Measurements from ENCODE around the gene MAP4K5.

Gene MAP4K5

DNA sequence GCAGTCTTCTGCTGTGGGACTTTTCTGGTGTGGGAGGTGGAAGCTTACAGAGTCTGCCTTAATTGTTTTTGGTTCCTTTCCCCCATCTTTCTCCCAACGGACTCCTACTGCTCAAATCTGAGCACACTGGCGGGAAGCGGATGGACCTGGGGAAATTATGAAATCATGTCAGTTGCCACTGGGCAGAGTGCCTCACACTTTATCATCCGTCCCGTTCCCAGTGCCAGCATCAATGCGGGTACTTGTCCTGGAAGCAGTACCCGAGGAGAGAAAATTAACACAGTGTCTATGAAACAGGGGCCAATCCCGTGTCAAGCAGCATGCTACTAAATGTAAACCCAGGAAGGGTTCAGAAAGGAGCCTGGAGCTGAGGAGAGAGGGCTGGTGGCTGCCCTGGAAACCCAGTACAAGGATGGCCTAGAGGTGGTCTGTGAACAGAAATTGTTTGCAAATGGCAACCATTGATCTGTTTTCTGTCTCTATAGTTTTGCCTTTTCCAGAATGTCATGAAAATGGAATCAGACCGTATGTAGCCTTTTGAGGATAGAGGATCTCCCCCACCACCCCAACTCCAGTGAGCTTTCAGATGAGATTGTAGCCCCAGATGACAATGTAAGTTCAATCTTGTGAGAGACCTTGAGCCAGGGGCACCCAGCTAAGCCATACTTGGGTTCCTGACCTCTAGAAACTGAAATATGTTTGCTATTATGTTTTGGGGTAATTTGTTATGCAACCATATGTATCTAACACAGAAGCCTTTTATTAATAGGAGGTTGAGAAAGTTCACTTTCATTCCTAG, 134.8 kb downstream of the MAP4K5 start:
- DNase-seq = no peak

DNA sequence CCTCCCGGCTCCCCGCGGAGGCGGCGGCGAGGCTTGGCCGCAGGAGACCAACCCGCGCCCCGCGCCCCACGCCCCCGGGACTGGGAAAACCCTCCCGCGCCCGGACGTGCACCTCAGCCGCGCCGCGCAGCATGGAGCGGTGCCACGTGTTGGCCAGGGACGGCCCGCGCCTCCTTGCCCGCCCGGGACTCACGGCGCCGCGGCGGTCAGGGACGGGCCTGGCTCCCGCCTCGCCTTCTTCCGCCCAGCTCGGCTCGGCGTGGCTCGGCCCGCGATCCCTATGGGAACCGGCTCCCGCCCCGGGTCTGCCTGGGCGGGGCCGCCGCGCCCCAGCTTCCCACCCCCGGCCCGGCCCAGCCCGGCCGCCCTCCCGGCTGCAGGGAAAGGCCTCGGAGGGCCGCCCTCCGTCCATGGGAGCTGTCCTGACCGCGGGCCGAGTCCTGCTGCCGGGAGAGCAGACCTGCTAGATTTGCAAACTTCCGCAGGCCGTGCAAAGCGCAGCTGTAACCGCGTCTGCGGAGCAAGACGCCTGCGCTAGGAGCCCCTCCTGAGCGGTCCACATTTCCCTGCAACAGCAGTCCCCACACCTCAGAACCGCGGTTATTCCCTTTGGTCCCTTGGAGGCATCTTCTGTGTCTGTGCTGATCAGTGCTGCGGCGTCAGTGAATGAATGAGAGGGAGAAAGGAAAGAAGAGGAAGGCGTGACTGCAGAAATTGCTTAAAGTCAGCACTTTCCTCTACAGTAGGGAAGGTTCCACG, 135.6 kb downstream of the MAP4K5 start, which contains the start of gene CDKL1:
TSS of gene CDKL1 (minus strand) at position 251 of the 759 bp plus-strand sequence. CDS start 1,013 bp downstream, outside the sequence.
- DNase-seq = no peak

DNA sequence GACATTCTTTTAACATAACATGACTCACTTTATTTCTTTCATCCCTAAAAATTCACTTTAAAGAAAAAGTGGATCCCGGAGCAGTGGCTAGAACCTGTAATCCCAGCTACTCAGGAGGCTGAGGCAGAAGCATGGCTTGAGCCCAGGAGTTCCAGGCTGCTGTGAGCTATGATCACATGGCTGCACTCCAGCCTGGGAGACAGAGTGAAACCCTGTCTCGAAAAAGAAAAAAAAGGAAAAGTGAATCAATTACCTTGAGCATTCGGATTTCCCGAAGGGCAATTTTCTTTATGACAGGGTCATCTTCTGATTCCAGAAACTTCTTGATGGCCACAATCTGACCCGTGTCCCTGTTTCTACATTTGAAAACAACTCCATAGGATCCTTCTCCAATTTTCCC, 136.9 kb downstream of the MAP4K5 start:
- no peak for DNase-seq

DNA sequence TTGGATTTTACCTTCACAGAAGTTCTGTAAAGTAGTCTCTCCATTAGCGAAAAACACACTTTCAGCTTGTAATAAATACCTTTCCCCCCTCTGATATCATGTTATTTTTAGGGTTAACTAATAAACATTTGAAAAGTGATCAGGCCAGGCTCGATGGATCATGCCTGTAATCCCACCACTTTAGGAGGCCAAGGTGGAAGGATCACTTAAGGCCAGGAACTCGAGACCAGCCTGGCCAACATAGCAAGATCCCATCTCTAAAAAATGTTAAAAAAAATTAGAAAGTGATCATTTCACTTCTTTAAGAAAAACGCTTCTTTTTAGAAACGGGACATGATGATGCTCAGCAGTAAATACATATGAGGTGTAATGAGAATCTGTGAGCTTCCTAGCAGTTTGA, 137.7 kb downstream of the MAP4K5 start:
- no peak for DNase-seq

DNA sequence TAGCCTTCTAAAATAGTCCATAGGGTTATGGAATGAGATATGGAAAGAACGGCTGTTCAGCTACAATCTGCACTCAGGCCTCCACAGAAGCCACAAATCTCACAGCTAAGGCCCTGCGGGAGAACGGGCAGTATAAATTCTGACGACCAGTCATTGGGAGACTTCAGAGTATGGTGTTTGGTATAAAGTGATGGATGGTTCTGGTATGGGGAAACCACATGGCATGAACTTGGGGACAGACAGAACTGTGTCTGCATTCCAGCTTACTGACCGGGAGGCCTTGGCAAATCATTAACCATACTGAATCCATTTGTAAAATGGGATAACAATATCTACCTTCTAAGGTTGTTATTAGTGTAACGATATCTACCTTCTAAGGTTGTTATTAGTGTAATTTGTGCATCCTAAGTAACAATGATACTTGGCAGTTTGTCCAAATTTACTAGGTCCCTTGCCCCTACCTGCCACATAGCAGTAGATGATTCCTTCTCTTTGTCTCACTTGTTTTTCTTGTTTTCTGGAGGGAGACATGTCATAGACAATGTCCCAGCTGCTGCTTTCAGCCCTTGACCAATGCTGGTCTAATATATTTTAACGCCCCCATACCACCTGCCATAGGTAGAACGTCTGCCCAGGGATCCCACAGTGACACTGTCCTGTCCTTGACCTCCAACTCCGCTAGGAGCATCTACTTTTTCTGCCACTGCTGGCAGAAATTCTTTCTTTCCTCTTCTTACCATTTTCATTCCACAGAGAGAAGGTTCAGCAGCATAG, 142.5 kb downstream of the MAP4K5 start:
- no peak for DNase-seq

DNA sequence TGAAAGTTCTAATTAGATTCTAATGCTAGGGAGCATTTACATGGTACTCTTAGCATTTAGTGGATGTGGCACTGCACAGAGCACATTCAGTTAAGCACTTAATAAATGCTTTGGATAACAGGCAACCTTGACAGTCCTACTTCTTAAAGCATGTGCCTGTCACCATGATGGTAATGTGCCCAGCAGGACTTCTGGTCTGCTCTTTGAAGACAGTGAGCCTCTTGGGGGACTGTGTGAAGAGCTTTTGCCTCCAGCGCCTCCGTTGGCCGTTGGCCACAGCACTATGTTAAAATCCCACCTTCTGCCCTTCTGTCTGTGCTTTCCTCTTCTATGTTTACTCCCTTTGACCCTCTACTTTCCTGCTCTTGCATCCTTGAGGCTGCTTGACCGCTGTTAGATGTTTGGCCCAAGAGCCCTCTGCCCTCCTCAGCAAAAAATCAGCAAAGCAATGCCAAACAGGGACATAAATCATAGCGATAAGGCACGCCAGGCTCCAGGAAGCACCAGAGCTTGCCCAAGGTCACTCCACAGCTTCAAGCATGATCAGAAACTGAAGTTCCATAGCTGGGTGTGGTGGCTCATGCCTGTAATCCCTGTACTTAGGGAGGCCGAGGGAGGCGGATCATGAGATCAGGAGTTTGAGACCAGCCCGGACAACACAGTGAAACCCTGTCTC, 144.0 kb downstream of the MAP4K5 start:
- no peak for DNase-seq

DNA sequence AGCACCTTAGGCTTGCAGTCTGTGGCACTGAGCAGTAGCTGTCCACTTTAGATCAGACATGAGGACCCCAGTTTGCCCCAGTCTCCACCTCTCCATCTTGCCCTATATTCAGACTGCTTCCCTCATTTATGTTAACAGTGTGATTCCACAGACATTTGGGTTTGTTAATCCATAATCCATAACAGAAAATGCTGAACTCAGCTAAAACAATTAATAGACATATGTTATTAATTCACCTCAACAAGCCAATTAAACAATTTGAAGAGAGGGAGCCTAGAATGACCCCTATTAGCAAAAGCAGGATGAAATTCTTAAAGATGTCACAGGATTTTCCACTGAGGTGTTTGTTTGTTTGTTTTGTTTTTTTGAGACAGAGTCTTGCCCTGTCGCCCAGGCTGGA, 144.8 kb downstream of the MAP4K5 start:
- no peak for DNase-seq

DNA sequence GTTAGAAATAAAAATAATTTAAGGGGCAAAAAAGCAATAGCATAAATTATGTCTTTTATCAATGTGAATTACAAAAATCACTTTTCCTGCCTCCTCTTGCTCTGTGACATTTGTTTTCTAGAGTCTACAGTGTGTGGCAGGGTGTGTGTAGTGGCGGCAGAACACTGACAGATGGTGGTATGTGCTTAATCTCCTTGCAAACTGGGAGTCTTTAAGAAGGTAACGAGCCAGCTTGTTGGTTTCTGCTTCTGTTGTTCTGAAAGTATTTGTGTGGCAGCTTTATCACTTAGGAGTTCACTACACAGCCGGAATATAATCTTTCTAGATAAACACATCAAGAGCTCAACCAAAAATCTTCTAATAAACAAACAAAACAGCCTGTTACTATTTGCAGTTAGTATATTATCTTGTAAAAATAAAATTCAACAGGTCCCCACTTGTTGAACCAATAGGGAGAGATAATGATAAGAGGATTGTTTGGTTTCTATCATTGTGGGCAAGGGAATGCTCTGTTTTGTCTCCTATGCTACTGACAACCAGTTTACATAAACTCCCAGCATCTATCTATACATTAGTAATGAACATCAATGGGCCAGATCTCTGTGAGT, 148.6 kb downstream of the MAP4K5 start:
- DNase-seq = no peak

DNA sequence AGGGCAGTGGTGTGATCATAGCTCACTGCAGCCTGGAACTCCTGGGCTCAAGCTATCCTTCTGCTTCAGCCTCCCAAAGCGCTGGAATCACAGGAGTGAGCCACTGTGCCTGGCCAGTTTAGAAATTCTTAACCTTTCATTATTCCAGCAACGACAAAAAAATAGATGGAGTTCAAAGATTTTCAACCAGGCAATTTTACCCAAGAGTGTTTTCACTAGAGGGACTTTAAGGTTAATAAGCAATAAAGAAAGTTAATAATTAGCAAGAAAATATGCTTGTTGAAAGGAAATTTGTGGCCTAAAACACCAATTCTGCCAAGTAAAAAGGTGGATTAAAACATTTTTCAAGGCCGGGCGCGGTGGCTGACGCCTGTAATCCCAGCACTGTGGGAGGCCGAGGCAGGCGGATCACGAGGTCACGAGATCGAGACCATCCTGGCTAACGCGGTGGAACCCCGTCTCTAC, 150.5 kb downstream of the MAP4K5 start:
- DNase-seq = no peak

DNA sequence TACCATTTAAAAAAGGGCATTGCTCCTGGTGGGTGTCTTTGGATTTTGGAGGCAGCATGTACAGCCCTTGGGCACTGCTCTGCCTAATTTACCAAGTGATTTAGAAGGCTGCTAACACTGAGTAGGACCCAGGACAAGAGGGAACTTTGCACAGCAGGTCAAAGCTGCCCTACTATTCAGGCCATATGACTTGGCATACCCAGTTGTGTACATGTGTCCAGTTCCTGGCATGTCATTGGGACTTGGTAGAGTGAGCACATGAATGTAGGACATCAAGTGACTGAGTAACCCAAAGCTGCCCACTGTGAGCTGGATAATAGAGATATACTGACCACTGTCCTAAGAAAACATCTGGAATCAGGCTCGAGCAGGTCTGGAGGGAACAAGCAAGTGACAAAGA, 151.4 kb downstream of the MAP4K5 start:
- no peak for DNase-seq

DNA sequence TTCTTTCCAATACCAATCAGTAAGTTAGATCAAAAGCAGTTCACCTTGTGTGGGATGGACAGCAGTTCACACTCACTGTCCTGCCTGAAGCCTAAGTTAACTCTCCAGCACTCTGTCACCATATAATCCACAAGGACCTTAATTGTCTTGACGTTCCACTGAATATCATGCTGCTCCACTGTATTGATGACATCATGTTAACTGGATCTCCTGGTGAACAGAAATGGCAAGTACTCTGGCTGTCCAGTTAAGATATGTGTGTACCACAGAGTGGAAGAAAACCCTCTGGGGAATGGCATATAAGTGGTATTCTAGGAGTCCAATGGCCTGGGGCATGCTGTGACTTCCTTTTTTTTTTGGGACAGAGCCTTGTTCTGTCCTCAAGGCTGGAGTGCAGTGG, 151.9 kb downstream of the MAP4K5 start:
- DNase-seq = no peak

DNA sequence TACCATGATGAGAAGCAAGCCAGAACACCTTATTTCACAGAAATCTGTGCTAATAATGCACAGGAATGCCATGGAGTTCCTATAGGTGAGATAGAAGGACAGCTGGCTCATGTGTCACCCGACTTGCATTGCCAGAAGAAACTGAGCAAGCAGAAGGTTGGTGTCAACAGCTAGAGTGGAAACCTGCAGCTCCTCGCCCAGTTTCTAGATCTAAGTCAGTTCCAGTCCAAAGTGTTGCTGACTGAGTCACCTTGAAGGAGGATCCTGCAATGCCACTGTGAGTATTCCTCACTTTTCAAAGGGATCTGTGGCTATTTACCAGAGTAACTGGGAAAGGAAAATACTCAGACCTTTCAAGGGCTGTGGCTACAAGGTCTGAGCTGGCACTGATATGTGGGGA, 152.8 kb downstream of the MAP4K5 start:
- DNase-seq = no peak

DNA sequence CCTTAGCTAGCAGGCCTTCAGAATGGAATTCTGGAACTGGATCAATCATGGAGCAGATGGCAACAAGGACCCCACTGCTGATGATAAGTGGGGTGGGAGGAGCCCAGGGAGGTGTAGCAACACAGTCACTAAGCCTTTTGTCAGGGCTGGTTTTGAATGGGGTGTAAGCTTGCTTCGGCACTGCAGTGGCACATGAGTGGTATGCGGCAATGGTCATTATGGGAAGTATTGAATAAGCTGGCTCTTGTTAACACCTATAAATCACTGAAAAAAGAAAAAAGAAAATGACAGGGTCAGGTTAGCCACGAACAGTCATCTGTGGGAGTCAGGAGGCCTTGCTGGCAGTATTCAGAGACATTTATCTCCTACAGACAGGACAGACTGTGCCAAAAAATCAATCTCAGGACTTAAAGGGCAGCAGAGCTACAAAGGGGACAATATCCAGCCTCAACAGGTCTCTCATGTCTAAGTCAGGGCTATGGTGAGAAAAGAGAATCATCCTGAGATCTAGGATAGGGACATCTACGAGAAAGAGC, 154.8 kb downstream of the MAP4K5 start:
- no peak for DNase-seq

DNA sequence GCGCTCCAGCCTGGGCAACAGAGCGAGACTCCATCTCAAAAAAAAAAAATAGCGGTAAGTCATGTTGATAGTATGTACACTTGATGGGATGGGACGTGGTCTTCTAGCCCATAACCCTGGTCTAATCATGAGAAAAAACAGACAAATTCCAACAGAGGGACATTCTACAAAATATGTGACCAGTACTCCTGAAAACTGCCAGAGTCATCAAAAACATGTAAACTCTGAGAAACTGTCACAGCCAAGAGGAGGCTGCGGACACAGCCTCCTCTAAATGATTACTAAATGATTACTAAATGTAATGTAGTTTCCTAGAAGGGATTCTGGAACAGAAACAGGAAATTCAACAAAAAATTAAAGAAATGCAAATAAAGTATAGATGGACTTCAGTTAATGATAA, 156.6 kb downstream of the MAP4K5 start:
- no peak for DNase-seq

DNA sequence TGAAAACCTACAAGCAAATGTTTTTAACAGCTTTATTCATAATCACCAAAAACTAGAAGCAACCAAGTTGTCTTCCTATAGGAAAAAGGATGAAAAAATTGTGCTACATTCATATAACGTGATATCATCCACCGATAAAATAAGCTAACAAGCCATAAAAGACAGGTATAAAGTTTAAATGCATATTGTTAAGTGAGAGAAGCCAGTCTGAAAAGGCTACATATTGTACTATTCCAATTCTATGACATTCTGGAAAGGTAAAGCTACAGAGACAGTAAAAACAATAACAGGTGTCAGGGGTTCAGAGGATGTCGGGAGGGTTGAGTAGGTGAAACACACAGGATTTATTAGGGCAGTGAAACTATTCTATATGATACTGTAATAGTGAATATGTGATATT, 158.4 kb downstream of the MAP4K5 start:
- no peak for DNase-seq

DNA sequence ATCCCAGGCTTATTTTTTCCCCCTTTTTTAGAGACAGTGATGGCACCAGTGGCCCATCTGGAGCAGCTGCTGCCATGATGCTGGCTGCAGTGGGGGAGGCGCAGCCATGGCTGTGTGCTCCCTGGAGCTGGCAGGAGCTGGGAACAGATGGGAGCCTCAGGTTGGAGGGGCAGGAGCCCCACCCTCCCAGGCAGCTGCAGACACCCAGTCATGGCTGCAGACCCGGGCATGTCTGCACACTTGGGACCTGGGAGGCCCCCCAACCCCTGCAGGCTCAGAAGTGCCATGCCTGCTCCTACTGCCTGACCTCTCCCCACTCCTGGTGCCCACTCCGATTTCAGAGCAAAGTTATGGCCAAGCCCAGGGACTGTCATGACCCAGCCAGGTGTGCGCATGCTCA, 160.8 kb downstream of the MAP4K5 start:
- no peak for DNase-seq

All from NCI-H187 (cell line).